GM21447 (cell line): ENCODE measurements around the gene WDR81.
"Not testable (repeated sequence)": the region's sequence is repeated elsewhere in the genome, so short reads cannot be mapped to it uniquely, and the experiment has no call there.

Experiments
- ATAC-seq: cut with Tn5 transposase; IDR thresholded peaks from one replicate; pipeline ENCODE4 v1.9.1; 2021; ENCODE audit not compliant: unreplicated experiment

The WDR81 gene

GRCh38 chr17:1753767-1754429 is 29.4 kb downstream of the WDR81 start:
- ATAC-seq = no peak

DNA sequence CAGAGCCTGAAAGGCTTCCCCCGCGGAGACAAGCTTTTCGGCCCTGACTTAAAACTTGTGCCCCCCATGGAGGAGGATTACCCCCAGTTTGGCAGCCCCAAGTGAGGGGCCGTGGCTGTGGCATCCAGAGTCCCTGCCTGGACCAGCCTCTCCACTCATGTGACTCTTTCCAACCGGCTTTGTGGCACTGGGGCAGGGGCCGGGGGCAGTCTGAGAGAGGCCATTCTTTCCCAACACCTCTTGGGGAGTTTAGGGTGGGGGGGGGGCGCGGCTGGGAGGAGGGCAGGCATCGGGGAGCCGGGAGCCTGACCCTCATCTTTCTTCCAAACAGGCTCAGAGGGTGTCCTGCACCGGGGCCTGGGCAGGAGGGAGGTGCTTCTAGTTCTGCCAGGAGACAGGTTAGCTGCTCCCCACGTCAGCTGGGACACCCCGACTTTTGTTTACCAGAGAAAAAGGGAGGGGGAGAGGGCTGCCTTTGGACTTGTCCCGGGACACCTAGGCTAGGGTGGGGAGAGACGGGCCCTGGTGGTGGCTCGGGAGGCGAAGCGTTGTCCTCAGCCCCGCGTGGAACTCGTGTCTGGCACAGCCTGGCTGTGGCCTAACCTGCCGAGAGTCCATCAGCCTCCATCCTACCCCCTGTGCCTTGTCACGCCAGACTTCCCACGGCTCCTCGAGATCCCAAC is 30.1 kb downstream of the WDR81 start:
- no peak for ATAC-seq

GRCh38 chr17:1755252-1755826 is 30.8 kb downstream of the WDR81 start:
- ATAC-seq = no peak

GRCh38 chr17:1755827-1756262 is 31.3 kb downstream of the WDR81 start:
- no peak for ATAC-seq

DNA sequence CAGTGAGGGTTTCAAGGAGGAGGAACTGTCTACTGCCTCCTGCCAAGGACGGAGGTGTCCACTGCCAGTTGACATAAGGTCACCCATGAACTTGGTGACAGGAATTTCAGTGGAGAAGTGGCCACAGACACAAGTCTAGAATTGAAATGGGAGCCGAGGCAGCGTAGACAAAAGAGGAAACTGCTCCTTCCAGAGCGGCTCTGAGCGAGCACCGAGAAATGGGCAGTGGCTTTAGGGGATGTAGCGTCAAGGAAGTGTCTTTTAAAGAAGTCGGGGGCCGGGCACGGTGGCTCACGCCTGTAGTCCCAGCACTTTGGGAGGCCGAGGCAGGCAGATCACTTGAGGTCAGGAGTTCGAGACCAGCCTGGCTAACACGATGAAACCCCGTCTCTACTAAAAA is 34.3 kb downstream of the WDR81 start:
- ATAC-seq = no peak

DNA sequence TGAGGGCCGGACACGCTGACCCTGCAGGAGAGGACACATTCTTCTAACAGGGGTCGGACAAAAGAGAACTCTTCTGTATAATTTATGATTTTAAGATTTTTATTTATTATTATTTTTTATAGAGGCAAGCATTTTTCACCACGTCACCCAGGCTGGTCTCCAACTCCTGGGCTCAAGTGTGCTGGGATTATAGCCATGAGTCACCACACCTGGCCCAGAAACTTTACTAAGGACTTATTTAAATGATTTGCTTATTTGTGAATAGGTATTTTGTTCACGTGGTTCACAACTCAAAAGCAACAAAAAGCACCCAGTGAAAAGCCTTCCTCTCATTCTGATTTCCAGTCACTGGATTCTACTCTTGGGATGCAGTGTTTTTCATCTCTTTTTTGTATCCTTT is 35.0 kb downstream of the WDR81 start:
- ATAC-seq = no peak

DNA sequence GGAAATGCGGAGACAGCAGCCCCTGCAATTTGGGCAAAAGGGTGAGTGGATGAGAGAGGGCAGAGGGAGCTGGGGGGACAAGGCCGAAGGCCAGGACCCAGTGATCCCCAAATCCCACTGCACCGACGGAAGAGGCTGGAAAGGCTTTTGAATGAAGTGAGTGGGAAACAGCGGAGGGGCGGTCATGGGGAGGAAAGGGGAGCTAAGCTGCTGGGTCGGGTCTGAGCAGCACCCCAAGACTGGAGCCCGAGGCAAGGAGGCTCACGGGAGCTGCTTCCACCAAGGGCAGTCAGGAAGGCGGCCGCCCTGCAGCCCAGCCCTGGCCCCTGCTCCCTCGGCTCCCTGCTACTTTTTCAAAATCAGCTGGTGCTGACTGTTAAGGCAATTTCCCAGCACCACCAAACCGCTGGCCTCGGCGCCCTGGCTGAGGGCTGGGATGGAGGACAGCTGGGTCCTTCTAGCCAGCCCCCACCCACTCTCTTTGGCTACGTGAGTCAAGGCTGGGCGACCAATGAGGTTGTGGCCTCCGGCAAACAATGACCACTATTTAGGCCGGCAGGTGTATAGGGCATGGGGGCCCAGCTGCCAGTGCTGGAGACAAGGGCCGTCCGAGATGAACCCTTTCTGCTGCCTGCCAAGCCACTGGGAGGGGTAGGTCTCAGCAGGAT is 37.9 kb downstream of the WDR81 start:
- no peak for ATAC-seq

DNA sequence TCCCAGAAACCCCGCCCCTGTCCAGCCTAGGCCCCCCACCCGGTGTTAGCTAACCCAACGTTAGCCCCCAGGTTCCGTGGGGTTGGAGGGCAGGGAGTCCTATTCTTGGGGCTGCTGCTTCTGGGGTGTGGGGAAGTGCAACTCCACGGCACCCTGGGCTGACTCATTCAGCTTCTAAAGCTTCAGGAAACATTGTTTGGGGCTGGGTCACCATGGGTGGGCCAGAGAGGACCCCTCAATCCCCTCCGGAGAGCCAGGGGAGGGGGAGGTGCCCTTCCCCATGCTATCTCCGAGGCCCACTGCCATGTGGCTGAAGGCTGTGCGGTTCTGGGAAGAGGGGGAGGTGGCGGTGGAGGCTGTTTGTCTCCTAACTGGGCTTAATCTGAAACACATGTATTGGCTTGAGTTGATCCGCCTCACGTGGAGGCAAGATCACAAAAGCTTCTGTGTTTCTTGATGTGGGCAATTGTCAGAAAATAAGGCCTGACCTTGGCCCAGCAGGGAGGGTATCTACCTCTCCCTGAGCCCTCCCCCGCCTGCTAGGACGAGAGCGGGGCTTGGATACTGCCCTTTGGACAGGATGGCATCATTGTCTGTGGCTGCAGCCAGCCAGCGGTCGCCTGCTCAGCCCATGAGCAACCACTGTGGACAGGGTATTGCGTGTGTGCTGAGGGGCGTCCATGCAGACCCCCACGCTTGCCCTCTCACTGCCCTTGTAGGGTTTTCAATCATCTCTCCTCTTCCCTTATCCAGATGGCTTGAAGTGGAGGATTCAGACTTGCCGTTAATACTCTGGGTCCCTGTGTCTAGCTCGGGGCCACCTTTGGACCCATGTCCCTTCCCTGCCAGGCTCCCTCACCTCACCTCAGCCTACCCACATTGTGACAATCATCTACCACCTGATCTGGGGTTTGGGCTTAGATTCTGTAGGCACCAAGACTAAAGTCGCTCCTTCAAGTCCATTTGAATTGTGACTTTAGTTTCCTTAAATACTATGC is 38.7 kb downstream of the WDR81 start:
- no peak for ATAC-seq

GRCh38 chr17:1764284-1764683 is 39.8 kb downstream of the WDR81 start:
- no peak for ATAC-seq

DNA sequence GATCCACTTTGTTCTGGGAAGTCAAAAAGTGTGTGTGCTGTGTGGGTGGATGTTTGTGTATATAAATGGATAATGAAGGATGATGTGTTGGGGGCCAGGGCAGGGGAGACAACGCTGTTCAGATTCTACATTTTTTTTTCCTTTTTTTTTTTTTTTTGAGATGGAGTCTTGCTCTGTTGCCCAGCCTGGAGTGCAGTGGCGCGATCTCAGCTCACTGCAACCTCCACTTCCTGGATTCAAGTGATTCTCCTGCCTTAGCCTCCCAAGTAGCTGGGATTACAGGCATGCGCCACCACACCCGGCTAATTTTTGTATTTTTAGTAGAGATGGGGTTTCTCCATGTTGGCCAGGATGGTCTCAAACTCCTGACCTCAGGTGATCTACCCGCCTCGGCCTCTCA is 40.2 kb downstream of the WDR81 start:
- ATAC-seq = not testable (repeated sequence)

- ATAC-seq = no peak
These were observed 41.1 kb downstream of the WDR81 start for GRCh38 chr17:1765576-1765975.

GRCh38 chr17:1766382-1767135 is 42.1 kb downstream of the WDR81 start:
- no peak for ATAC-seq

GRCh38 chr17:1767358-1767757 is 42.9 kb downstream of the WDR81 start:
- no peak for ATAC-seq

GRCh38 chr17:1769822-1770477 is 45.4 kb downstream of the WDR81 start:
- ATAC-seq = no peak

DNA sequence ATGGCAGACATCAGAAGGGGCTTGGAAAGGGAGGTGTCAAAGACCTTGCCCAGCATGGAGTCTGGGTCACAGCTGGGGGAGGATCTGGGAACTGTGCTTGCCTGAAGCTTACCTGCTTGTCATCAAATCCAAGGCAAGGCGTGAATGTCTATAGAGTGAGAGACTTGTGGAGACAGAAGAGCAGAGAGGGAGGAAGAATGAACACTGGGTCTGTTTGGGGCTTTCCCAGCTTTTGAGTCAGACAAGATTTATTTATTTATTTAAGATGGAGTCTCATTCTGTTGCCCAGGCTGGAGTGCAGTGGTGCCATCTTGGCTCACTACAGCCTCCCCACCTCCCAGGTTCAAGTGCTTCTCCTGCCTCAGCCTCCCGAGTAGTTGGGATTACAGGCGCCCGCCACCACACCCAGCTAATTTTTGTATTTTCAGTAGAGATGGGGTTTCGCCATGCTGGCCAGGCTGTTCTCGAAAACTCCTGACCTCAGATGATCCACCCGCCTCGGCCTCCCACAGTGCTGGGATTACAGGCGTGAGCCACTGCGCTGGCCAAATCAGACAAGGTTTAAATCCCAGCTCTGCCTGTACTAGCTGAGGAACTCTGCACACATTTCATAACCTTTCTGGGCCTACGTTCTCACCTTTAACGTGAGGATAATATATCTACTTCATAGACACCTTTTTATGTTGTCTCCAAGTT is 48.6 kb downstream of the WDR81 start:
- not testable (repeated sequence) for ATAC-seq

DNA sequence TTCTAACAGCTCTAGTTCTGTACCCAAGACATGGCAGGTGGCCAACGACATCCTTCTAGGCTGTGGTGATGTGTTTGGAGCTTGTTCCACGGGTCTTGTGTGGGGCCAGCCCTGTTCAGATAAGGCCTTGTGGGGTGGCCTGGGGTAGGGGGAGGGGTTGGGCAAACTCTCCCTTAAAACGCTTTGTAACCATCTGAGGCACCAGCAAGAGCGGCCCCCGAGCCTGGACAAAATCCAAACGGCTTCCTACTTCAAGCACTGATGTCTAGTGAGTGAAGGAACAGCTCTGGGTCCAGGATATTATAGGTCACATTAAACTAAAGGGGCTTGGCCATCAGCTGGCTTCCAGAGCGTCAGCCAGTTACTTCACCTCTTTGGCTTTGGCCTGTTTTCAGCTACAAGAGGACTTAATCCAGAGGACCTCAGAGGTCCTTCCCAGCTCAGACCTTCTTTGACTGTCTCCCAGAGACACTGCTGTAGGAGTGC is 49.2 kb downstream of the WDR81 start:
- no peak for ATAC-seq

DNA sequence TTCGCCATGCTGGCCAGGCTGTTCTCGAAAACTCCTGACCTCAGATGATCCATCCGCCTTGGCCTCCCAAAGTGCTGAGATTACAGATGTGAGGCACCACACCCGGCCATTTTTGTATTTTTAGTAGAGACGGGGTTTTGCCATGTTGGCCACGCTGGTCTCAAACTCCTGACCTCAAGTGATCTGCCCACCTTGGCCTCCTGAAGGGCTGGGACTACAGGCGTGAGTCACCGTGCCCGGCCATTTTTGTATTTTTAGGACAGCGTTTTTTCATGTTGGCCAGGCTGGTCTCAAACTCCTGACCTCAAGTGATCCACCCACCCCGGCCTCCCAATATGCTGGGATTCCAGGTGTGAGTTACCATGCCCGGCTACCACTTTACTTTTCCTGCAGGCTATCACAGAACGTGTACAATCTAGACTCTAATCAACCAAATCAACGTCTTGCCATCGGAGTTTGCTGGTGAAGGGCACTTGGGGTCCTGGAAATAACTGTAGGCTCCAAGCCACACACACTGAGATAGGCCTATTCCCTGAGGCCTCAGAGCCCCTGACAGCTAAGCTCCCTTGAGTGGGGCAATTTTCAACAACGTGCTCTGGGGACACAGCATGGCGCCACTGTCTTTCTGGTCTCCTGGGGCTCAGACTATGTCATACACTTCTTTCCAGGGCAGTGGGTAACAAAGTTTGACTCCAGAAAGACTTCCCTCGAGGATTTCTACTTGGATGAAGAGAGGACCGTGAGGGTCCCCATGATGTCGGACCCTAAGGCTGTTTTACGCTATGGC is 50.1 kb downstream of the WDR81 start:
- ATAC-seq = no peak

DNA sequence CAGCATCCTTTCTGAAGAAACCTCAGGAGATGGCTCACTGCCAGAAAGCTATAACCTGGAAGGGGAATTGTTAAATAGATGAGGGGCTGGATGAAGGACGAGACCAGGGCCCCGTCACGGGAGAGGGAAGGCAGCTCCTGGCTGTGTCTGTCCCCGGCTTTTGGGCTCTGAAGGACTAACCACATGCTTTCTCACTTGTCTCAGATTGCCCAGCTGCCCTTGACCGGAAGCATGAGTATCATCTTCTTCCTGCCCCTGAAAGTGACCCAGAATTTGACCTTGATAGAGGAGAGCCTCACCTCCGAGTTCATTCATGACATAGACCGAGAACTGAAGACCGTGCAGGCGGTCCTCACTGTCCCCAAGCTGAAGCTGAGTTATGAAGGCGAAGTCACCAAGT is 51.8 kb downstream of the WDR81 start:
- no peak for ATAC-seq
